ENCODE data around the gene PLA2G4C.

Gene PLA2G4C

GRCh38 chr19:48123907-48124651 lies 13.5 kb upstream of the PLA2G4C start:
- H3K4me1 Mint-ChIP-seq (ENCODE audit: low read depth in 2 of 2): no peaks in the 10 kb centered on the region
- H3K27me3 Mint-ChIP-seq: no peaks in the 10 kb centered on the region
- peaks cover 19% of the 10 kb centered on the region for H3K36me3 Mint-ChIP-seq (ENCODE audit: insufficient read depth)
- peaks cover 0 to 2% of the 10 kb centered on the region in 2 donors for H3K9me3 Mint-ChIP-seq
- DNase-seq (no peak), ATAC-seq (replicated peaks) (no peak)
- no peak overlapping the region for H3K4me3 Mint-ChIP-seq
- H3K27ac Mint-ChIP-seq: peak overlapping the region in 1 of 2 donors; percentile 20

DNA sequence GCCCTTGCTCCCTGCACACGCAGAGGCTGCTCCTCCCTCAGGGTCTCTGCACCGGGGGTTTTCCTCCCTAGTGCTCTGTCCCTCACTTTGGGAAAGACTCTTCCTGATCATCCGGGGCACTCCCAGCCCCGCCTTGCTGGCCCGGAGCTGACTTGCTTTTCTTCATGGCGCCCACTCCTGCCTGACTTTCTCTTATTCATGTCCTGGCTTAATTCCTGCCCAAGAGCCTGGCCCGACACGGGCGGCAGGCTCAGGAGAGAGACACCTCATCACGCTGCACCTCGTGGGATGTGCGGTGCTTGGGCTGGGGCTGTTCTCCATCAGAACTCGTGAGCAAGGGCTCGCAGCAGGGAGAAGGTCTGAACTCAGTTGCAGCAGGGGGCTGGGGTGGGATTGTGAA lies 11.8 kb upstream of the PLA2G4C start:
- Mint-ChIP-seq H3K4me1 (ENCODE audit: low read depth in 2 of 2) (peaks cover 5 to 7% of the 10 kb centered on the region in 2 donors), H3K9me3 (no peaks in the 10 kb centered on the region), H3K27ac (no peak overlapping the region), H3K4me3 (no peak overlapping the region), H3K27me3 (no peaks in the 10 kb centered on the region), H3K36me3 (ENCODE audit: insufficient read depth) (peaks cover 17% of the 10 kb centered on the region)
- ATAC-seq (replicated peaks) (no peak), DNase-seq (no peak)

DNA sequence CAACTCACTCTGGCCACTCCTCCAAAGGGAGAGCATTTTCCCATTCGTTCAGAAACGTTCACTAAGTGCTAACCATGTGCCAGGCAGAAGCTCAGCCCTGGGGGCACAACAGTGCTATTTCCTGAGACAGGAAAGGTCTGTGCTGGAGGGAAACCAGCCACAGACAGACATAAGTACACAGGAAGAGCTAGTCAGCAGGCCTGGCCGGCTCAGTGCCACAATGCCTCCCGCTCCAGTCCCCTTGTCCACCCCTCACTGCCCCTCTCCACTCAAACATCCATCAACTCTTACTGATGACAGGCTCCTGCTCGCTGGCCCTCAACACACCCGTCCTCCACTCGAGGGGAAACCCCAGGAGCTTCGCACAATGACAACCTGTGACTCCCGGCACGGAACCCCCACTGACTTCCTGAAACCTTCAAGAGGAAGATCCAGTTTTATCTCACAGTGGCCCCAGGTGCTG lies 11.3 kb upstream of the PLA2G4C start:
- Mint-ChIP-seq H3K4me1 (ENCODE audit: low read depth in 2 of 2) (peaks cover 5 to 7% of the 10 kb centered on the region in 2 donors), H3K36me3 (ENCODE audit: insufficient read depth) (peaks cover 15% of the 10 kb centered on the region), H3K9me3 (no peaks in the 10 kb centered on the region), H3K27ac (peak overlapping the region in 1 of 2 donors; percentile 29), H3K4me3 (no peak overlapping the region), H3K27me3 (no peaks in the 10 kb centered on the region)
- no peak for ATAC-seq (replicated peaks)
- DNase-seq: no peak

DNA sequence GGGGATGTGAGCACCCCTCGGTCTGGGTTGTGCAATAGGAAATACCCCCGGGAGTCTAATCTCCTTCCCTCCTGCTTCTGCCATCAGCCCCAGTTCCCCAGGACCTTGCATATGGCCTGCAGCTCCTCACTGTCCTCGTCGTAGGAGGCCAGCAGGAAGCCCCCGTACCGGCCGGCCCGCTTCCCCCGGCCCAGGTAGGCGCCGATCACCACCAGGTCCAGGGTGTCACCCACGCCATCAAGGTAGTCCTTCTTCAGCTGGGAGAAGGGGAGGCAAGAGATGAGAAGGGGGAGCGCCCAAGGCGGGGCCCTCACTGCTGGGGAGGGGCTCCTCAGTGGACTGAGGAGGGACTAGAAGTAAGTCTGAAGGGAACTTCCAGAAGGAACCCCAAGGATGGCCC lies 10.4 kb upstream of the PLA2G4C start:
- peaks cover 5 to 7% of the 10 kb centered on the region in 2 donors for H3K4me1 Mint-ChIP-seq (ENCODE audit: low read depth in 2 of 2)
- no peak overlapping the region for H3K4me3 Mint-ChIP-seq
- H3K27ac Mint-ChIP-seq: no peak overlapping the region
- no peaks in the 10 kb centered on the region for H3K27me3 Mint-ChIP-seq
- no peaks in the 10 kb centered on the region for H3K9me3 Mint-ChIP-seq
- DNase-seq (no peak), ATAC-seq (replicated peaks) (no peak)
- H3K36me3 Mint-ChIP-seq (ENCODE audit: insufficient read depth): peaks cover 15% of the 10 kb centered on the region

GRCh38 chr19:48120505-48120904 lies 9.9 kb upstream of the PLA2G4C start:
- Mint-ChIP-seq H3K27me3 (no peaks in the 10 kb centered on the region), H3K4me1 (ENCODE audit: low read depth in 2 of 2) (peaks cover 5 to 7% of the 10 kb centered on the region in 2 donors), H3K9me3 (no peaks in the 10 kb centered on the region), H3K36me3 (ENCODE audit: insufficient read depth) (peaks cover 15% of the 10 kb centered on the region), H3K4me3 (no peak overlapping the region), H3K27ac (no peak overlapping the region)
- ATAC-seq (replicated peaks) (no peak), DNase-seq (no peak)

DNA sequence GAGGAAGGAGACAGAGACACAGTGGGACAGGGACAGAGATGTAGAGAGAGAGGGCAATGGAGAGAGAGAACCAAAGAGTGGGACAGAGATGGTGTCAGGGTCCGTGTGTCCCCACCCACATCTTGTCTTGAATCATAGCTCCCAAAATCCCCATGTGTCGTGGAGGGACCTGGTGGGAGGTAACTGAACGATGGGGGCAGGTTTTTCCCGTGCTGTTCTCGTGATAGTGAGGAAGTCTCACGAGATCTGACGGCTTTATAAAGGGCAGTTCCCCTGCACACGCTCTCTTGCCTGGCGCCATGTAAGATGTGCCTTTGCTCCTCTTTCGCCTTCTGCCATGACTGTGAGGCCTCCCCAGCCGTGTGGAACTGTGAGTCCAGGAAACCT lies 7.5 kb upstream of the PLA2G4C start:
- ATAC-seq (replicated peaks) (no peak), DNase-seq (no peak)
- Mint-ChIP-seq H3K36me3 (ENCODE audit: insufficient read depth) (peaks cover 8% of the 10 kb centered on the region), H3K27me3 (no peaks in the 10 kb centered on the region), H3K4me3 (no peak overlapping the region), H3K27ac (peak overlapping the region; percentile 68 to 90), H3K9me3 (no peaks in the 10 kb centered on the region), H3K4me1 (ENCODE audit: low read depth in 2 of 2) (peaks cover 5 to 8% of the 10 kb centered on the region in 2 donors)

GRCh38 chr19:48117515-48118130 lies 7.0 kb upstream of the PLA2G4C start:
- DNase-seq: no peak
- H3K9me3 Mint-ChIP-seq: no peaks in the 10 kb centered on the region
- H3K27me3 Mint-ChIP-seq: no peaks in the 10 kb centered on the region
- ATAC-seq (replicated peaks): no peak
- H3K4me3 Mint-ChIP-seq: no peak overlapping the region
- H3K36me3 Mint-ChIP-seq (ENCODE audit: insufficient read depth): peaks cover 5% of the 10 kb centered on the region
- H3K27ac Mint-ChIP-seq: peak overlapping the region; percentile 68 to 90
- H3K4me1 Mint-ChIP-seq (ENCODE audit: low read depth in 2 of 2): peaks cover 5 to 11% of the 10 kb centered on the region in 2 donors

- Mint-ChIP-seq H3K27ac (peak overlapping the region in 1 of 2 donors; percentile 80), H3K27me3 (no peaks in the 10 kb centered on the region), H3K4me3 (no peak overlapping the region), H3K9me3 (no peaks in the 10 kb centered on the region), H3K4me1 (ENCODE audit: low read depth in 2 of 2) (peaks cover 9 to 20% of the 10 kb centered on the region in 2 donors), H3K36me3 (ENCODE audit: insufficient read depth) (peaks cover 23% of the 10 kb centered on the region)
- no peak for ATAC-seq (replicated peaks)
- DNase-seq: no peak
Observed at GRCh38 chr19:48113190-48113917, 2.7 kb upstream of the PLA2G4C start.

DNA sequence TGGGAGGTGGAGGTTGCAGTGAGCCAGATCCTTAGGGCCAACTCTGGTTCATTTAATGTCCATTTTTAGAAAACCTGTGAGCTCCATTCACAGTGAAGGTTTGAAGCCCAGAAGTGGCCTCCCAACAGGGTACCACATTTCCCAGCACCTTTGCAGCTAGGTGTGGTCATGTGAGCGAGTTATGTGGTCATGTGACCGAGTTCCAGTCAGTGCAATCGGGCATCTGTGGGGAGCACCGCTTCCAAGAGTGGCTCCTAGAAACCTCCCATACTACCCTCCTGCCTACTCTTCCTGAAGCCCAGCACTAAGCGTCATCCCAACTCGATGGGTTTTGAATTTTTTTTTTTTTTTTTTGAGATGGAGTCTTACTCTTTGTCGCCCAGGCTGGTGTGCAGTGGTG lies 663 bp upstream of the PLA2G4C start:
- H3K27ac Mint-ChIP-seq: peak overlapping the region in 1 of 2 donors; percentile 96
- peaks cover 10 to 20% of the 10 kb centered on the region in 2 donors for H3K4me1 Mint-ChIP-seq (ENCODE audit: low read depth in 2 of 2)
- no peaks in the 10 kb centered on the region for H3K27me3 Mint-ChIP-seq
- H3K36me3 Mint-ChIP-seq (ENCODE audit: insufficient read depth): peaks cover 18% of the 10 kb centered on the region
- no peak for ATAC-seq (replicated peaks)
- no peaks in the 10 kb centered on the region for H3K9me3 Mint-ChIP-seq
- H3K4me3 Mint-ChIP-seq: peak overlapping the region; percentile 1 to 86
- no peak for DNase-seq

DNA sequence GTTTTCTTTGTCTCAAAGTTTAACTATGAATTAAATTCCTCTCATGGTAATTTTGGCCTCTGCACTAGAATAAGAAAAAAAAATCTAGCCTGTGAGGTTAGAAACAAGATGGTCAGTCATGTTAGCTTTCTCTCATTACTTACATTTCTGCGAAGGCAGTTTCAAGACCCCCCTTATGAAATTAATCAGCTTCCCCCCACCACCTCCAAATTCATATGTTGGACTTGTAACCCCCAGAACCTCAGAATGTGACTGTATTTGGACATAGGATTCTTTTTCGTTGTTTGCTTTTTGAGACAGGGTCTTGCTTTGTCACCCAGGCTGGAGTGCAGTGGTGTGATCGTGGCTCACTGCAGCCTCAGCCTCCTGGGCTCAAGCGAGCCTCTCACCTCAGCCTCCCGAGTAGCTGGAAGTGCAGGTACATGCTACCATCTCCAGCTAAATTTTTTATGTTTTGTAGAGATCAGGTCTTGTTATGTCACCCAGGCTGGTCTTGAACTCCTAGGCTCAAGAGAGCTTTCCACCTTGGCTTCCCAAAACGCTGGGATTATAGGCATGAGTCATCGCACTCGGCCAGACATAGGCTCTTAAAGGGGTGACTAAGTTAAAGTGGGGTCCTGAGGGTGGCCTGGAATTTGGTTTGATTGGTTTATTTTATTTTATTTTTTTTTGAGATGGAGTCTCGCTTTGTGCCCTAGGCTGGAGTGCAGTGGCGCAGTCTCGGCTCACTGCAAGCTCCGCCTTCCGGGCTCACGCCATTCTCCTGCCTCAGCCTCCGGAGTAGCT lies 1.4 kb downstream of the PLA2G4C start:
- ATAC-seq (replicated peaks): no peak
- peak overlapping the region in 1 of 2 donors; percentile 86 for H3K4me3 Mint-ChIP-seq
- H3K27me3 Mint-ChIP-seq: no peaks in the 10 kb centered on the region
- DNase-seq: no peak
- H3K36me3 Mint-ChIP-seq (ENCODE audit: insufficient read depth): peaks cover 18% of the 10 kb centered on the region
- peak overlapping the region in 1 of 2 donors; percentile 96 for H3K27ac Mint-ChIP-seq
- peaks cover 10 to 20% of the 10 kb centered on the region in 2 donors for H3K4me1 Mint-ChIP-seq (ENCODE audit: low read depth in 2 of 2)
- H3K9me3 Mint-ChIP-seq: no peaks in the 10 kb centered on the region

DNA sequence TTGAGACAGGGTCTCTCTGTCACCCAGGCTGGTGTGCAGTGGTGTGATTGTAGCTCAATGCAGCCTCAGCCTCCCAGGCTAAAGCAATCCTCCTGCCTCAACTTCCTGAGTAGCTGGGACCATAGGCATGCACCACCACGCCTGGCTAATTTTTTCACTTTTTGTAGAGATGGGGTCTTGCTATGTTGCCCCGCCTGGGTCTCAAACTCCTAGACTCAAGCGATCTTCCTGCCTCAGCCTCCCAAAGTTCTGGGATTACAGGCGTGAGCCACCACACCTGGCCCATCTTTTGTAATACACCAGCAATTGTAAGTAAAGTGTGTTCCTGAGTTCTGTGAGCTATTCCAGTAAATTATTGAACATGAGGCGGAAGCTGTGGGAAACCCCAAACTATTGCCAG lies 6.7 kb downstream of the PLA2G4C start:
- H3K27ac Mint-ChIP-seq: no peak overlapping the region

GRCh38 chr19:48102870-48103751 lies 7.5 kb downstream of the PLA2G4C start:
- Mint-ChIP-seq H3K36me3 (ENCODE audit: insufficient read depth) (peaks cover 10% of the 10 kb centered on the region), H3K4me1 (ENCODE audit: low read depth in 2 of 2) (peaks cover 5 to 7% of the 10 kb centered on the region in 2 donors), H3K9me3 (no peaks in the 10 kb centered on the region), H3K27me3 (no peaks in the 10 kb centered on the region), H3K4me3 (no peak overlapping the region), H3K27ac (no peak overlapping the region)
- DNase-seq (peak; percentile 17 to 23 (median 22)), ATAC-seq (replicated peaks) (no peak)

More for the DNA sequence above, 6.7 kb downstream of the PLA2G4C start:
- Mint-ChIP-seq H3K27me3 (no peaks in the 10 kb centered on the region), H3K4me3 (no peak overlapping the region), H3K36me3 (ENCODE audit: insufficient read depth) (peaks cover 10% of the 10 kb centered on the region), H3K9me3 (no peaks in the 10 kb centered on the region), H3K4me1 (ENCODE audit: low read depth in 2 of 2) (peaks cover 5 to 7% of the 10 kb centered on the region in 2 donors)
- DNase-seq: no peak
- no peak for ATAC-seq (replicated peaks)

Measured in effector memory CD8-positive, alpha-beta T cell (primary cell).